Neural cell (in vitro differentiated cells): ENCODE data around the gene FAM174C. TPM values are rescaled to one million over a fixed set of nuclear protein-coding genes. Genes with fewer than 3 reads are reported as not detected.

ENCODE experiments used
- H2AFZ ChIP-seq: fragments of 200-600, 300-800 bp; sonication (generic), shearing (Covaris generic); 2 replicates; pipeline ENCODE4 v1.6.0; 2014; ENCODE audit warnings: low read depth, mild to moderate bottlenecking, antibody characterized with exemption, low read length, moderate library complexity
- H3F3A ChIP-seq: fragments of 200-600 bp; shearing (Covaris generic); 2 replicates; pipeline ENCODE4 v1.6.1; 2016; ENCODE audit warnings: mild to moderate bottlenecking, moderate library complexity, mixed read lengths, antibody characterized with exemption, low read length; ENCODE audit not compliant: insufficient read depth, poor library complexity, severe bottlenecking
- H3K27ac ChIP-seq: fragments of 200-600, 300-800 bp; sonication (generic), shearing (Covaris generic); 2 replicates; pipeline ENCODE4 v1.5.1; 2014; ENCODE audit warnings: mild to moderate bottlenecking, low read length, moderate library complexity
- H3K27me3 ChIP-seq: fragments of 300-800, 200-600 bp; sonication (generic), shearing (Covaris generic); 2 replicates; pipeline ENCODE4 v1.6.0; 2014; ENCODE audit warnings: mild to moderate bottlenecking, low read depth, low read length, moderate library complexity; ENCODE audit not compliant: insufficient read depth
- H3K36me3 ChIP-seq: fragments of 300-800, 200-600 bp; sonication (generic), shearing (Covaris generic); 2 replicates; pipeline ENCODE4 v1.5.1; 2014; ENCODE audit warnings: mild to moderate bottlenecking, antibody characterized with exemption, low read length, moderate library complexity; ENCODE audit not compliant: insufficient read depth
- H3K4me2 ChIP-seq: fragments of 300-800, 200-600 bp; sonication (generic), shearing (Covaris generic); 2 replicates; pipeline ENCODE4 v1.6.0; 2014; ENCODE audit warnings: mild to moderate bottlenecking, low read length
- H3K4me3 ChIP-seq: fragments of 300-800, 200-600 bp; sonication (generic), shearing (Covaris generic); 2 replicates; pipeline ENCODE4 v1.5.1; 2014; ENCODE audit warnings: mild to moderate bottlenecking, low read length, moderate library complexity
- H3K79me2 ChIP-seq: fragments of 200-600 bp; shearing (Covaris generic); replicated peaks from 2 replicates; pipeline ENCODE4 v1.6.0; 2014; ENCODE audit warnings: mild to moderate bottlenecking, low read length, moderate library complexity; ENCODE audit not compliant: insufficient read depth
- H3K9ac ChIP-seq: fragments of 300-800, 200-600 bp; sonication (generic), shearing (Covaris generic); 2 replicates; pipeline ENCODE4 v1.6.1; 2016; ENCODE audit warnings: mild to moderate bottlenecking, low read length, mixed read lengths
- H3K9me2 ChIP-seq: fragments of 200-600 bp; shearing (Covaris generic); 2 replicates; pipeline ENCODE4 v1.6.1; 2016; ENCODE audit warnings: mild to moderate bottlenecking, low read length, mixed read lengths; ENCODE audit not compliant: insufficient read depth
- H3K9me3 ChIP-seq: fragments of 200-600, 300-800 bp; sonication (generic), shearing (Covaris generic); 2 replicates; pipeline ENCODE4 v1.6.1; 2016; ENCODE audit warnings: mild to moderate bottlenecking, mixed run types, low read length, moderate library complexity, mixed read lengths
- H4K20me1 ChIP-seq: fragments of 200-600 bp; shearing (Covaris generic); 2 replicates; pipeline ENCODE4 v1.6.1; 2016; ENCODE audit warnings: mild to moderate bottlenecking, mixed run types; ENCODE audit not compliant: insufficient read depth
- CTCF ChIP-seq: fragments of 450-650 bp; IDR thresholded peaks from 2 replicates; pipeline ENCODE4 v1.5.1; 2014; ENCODE audit warnings: antibody characterized with exemption, mild to moderate bottlenecking, moderate library complexity; ENCODE audit not compliant: poor library complexity, severe bottlenecking
- EP300 ChIP-seq: fragments of 450-650 bp; conservative IDR thresholded peaks from 2 replicates; pipeline ENCODE4 v1.6.1; 2014; ENCODE audit warnings: antibody characterized with exemption, mild to moderate bottlenecking, moderate library complexity; ENCODE audit not compliant: poor library complexity, severe bottlenecking
- EZH2 ChIP-seq: fragments of 200-600, 300-800 bp; shearing (Covaris generic), sonication (generic); IDR thresholded peaks from 2 replicates; pipeline ENCODE4 v1.6.1; 2014; ENCODE audit warnings: antibody characterized with exemption, low read length, borderline replicate concordance, mild to moderate bottlenecking; ENCODE audit not compliant: insufficient read depth, poor library complexity, severe bottlenecking
- MXI1 ChIP-seq: fragments of 450-650 bp; conservative IDR thresholded peaks from 2 replicates; pipeline ENCODE4 v1.6.1; 2014; ENCODE audit warnings: antibody characterized with exemption, mild to moderate bottlenecking; ENCODE audit not compliant: poor library complexity, severe bottlenecking
- POLR2AphosphoS5 ChIP-seq: IDR thresholded peaks from 2 replicates; pipeline ENCODE4 v1.6.1; 2012
- RAD21 ChIP-seq: fragments of 450-650 bp; conservative IDR thresholded peaks from 2 replicates; pipeline ENCODE4 v1.6.1; 2014; ENCODE audit warnings: antibody characterized with exemption, mild to moderate bottlenecking, moderate library complexity
- REST ChIP-seq: IDR thresholded peaks from 2 replicates; pipeline ENCODE4 v1.6.1; 2012; ENCODE audit warnings: borderline replicate concordance
- SMC3 ChIP-seq: fragments of 450-650 bp; conservative IDR thresholded peaks from 2 replicates; pipeline ENCODE4 v1.6.1; 2014; ENCODE audit warnings: antibody characterized with exemption, mild to moderate bottlenecking, moderate library complexity; ENCODE audit not compliant: poor library complexity
- TAF1 ChIP-seq: IDR thresholded peaks from 2 replicates; pipeline ENCODE4 v1.6.1; 2012; ENCODE audit warnings: low read depth
- polyA plus RNA-seq: library from polyadenylated mRNA; depleted of rRNA; stranded (reverse); fragments of >200 nt; gene quantifications from 2 replicates; pipeline ENCODE4 v1.2.3, GENCODE V29; 2014

FAM174C gene
- polyA plus RNA-seq, 1 donor from 2014 or later = 28.4 TPM

- Histone ChIP-seq H3K9me3 (no peaks in the 10 kb centered on the region), H3K27ac (no peak overlapping the region), H3K4me2 (no peak overlapping the region), H3K79me2 (peaks cover 33% of the 10 kb centered on the region), H3K9me2 (no peaks in the 10 kb centered on the region), H3K36me3 (no peaks in the 10 kb centered on the region), H4K20me1 (no peaks in the 10 kb centered on the region), H3K27me3 (no peaks in the 10 kb centered on the region), H3K9ac (peak overlapping the region; percentile 95), H3K4me3 (peak overlapping the region; percentile 83), H3F3A (no peaks in the 10 kb centered on the region), H2AFZ (no peak overlapping the region)
- TF ChIP-seq EP300 (no peak), EZH2 (no peak), TAF1 (no peak)
These were observed 12.7 kb upstream of the FAM174C start for GRCh38 chr19:1262623-1263123.

- no peaks in the 10 kb centered on the region for H3K36me3 ChIP-seq
- H2AFZ ChIP-seq = no peak overlapping the region
- TF ChIP-seq RAD21 (no peak), EZH2 (no peak), CTCF (no peak), EP300 (no peak), POLR2AphosphoS5 (no peak), TAF1 (no peak), REST (no peak), SMC3 (no peak), MXI1 (no peak)
- no peaks in the 10 kb centered on the region for H3F3A ChIP-seq
- no peaks in the 10 kb centered on the region for H3K9me2 ChIP-seq
- no peaks in the 10 kb centered on the region for H3K9me3 ChIP-seq
- no peak overlapping the region for H3K4me2 ChIP-seq
- H3K27ac ChIP-seq = no peak overlapping the region
- H3K4me3 ChIP-seq = no peak overlapping the region
- H3K27me3 ChIP-seq = no peaks in the 10 kb centered on the region
- H3K79me2 ChIP-seq = peaks cover 31% of the 10 kb centered on the region
- no peaks in the 10 kb centered on the region for H4K20me1 ChIP-seq
- H3K9ac ChIP-seq = no peak overlapping the region
These were observed 12.1 kb upstream of the FAM174C start for GRCh38 chr19:1263188-1263587.
